GM19455 (cell line): ENCODE data around the gene COLEC11.
A peak's percentile ranks its signal among the peaks of the same experiment; 100 is the strongest.

Experiments
- ATAC-seq: cut with Tn5 transposase; IDR thresholded peaks from one replicate; pipeline ENCODE4 v1.9.1; 2021; ENCODE audit not compliant: unreplicated experiment

COLEC11 gene

DNA sequence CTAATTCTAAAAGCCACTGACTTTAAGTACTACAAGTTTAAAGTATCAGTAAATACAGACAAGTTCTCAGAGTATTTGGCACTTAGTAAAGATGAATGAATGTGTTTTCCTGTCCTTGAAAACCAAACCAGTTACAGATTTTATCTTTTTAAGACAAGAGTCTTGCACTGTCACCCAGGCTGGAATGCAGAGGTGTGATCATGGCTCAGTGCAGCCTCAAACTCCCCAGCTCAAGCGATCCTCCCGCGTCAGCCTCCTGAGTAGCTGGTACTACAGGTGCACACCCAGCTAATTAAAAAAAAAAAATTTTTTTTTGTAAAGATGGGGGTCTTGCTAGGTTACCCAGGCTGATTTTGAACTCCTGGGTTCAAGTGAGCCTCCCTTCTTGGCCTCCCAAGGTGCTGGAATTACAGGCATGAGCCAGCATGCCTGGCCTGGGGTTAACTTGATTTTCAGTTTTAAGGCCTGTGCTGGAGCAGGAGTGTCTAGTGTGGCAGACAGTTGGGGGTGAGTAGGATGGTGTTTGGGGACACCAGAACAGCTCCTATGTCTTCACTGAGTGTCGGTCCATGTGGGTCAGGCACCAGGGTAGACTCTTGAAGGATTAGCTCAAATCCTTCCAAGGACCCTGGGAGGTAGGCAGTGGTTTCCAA lies 10.2 kb upstream of the COLEC11 start:
- no peak for ATAC-seq

DNA sequence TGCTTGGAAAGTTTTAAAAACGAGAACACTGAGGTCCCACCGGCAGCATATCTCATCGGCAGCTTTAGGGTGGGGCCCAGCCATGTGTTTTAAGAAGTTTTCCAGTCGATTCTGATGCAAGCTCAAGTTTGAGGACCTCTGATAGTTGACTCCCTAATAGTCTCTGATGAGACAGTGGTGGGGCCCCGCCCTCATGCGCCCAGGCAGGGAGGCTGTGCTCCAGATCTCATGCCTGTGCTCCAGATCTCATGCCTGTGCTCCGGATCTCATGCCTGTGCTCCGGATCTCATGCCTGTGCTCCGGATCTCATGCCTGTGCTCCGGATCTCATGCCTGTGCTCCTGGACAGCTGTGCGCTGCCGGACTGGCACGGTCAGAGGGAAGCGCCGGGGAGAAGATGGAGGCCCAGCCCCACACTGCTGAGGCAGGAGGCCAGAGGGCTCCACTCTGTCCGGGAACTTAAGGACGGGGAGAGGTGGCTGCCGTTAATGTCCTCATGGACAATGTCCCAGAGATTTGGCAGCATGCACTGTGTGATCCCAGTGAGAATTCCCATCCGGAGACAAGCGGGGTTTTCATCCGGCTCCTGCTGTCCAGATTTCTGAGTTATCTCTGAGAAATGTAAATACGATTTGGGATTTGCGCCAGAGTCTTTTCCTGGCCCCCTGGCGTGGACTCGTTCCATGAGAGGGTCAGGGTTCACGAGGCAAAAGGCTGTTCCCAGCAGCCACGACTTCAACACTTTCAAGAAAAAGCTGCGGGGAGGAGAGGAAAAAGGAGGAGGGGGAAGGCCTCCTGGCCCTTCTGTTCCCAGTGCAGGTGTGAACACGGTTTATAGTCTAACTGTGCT lies 9.4 kb upstream of the COLEC11 start:
- ATAC-seq, result no peak

DNA sequence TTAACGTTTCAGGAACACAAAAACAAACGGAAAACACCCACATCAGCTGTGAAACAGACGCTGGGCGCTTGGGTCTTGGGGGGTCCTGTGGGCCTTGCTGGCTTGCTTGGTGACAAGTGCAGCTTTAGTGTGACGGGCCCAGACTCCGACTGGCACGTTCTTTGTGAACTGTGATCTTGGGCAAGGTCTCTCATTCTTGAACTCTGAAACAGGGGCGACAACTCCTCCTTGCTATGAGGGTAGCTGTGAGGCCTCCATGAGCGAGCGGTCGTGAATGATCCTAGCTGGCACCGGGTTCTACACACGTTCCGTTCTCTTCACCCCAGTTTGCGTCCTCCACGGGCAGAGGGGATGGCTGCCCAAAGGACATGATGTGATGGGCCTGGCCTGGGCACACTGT lies 8.7 kb upstream of the COLEC11 start:
- ATAC-seq, result no peak

DNA sequence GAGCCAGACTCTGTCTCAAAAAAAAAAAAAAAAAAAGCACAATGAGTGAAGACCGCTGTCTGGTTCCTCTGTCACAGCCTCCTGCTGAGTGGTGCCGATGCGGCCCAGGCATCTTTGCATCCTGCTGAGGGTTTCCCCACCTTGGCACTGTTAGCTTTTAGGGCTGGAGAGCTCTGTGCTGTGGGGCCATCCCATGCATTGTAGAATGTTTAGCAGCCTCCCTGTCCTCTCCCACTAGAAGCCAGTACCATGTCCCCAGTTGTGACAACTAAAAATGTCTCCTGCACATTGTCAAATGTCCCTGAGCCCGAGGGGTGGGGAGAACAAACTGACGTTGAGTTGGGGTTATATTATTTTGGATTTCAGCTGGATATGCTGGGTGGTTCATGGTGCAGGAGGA lies 7.9 kb upstream of the COLEC11 start:
- no peak for ATAC-seq

DNA sequence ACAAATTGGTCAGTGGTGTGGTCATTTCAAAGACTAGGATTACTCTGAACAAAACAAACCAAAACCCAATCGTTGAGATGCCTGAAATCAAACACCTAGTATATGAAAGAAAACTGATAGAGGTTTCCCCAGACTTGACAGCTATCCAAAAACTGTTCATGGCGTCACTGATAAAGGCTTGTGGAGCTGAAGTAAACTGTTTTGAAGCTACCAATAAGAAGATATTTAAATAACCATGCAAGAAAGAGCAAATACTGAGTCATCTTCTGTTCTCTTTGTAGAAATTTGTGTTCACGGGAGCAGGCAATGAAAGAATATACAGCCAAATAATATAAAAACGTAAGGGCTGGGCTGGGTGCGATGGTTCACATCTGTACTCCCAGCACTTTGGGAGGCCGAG lies 7.5 kb upstream of the COLEC11 start:
- no peak for ATAC-seq

DNA sequence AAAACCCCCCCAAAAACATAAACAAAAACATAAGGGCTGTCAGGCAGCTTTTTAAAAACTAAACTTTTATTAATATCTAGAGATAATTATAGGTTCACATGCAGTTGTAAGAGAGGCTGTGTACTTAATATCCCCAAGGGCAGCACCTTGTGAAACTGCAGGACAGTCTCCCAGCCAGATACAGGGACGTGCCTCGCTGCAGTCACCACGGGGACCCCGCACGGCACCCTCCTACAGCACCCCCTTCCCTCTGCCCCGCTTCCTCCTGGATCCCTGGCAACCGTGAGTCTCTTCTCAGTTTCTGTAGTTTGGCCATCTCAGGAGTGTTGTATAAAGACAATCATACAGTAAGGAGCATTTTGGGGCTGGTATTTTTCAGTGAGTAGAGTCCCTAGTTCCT lies 6.8 kb upstream of the COLEC11 start:
- no peak for ATAC-seq

DNA sequence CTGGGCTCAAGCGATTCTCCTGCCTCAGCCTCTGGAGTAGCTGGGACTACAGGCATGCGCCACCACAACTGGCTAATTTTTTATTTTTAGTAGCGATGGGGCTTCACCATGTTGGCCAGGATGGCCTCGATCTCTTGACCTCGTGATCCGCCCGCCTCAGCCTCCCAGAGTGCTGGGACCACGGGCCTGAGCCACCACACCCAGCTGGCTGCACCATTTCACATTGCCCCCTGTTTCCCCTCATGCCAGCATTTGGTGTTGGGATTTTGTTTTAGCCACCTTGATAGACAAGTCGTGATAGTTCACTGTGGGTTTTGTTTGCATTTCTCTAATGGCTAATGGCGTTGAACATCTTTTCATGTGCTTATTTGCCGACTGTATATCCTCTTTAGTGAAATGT lies 5.8 kb upstream of the COLEC11 start:
- ATAC-seq, result no peak

DNA sequence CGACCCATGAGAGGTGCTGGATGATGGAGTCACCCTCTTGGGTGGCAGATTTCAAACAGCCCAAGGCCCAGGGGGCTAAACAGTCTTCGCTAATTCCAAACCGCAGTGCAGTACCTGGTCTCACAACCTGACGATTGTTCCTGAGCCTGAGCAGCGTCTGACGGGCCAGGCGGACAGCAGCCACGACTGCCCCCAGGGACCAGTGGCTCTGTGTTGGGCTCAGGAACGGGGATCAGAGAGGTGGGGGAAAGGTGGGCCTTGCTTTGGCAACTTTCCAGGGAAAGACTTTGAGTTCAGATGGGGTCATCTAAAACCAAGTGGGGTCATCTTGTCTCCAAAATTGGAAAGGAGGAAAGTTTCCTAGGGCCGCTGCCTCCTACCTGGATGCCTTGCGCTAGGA lies 492 bp downstream of the COLEC11 start:
- ATAC-seq, result no peak

DNA sequence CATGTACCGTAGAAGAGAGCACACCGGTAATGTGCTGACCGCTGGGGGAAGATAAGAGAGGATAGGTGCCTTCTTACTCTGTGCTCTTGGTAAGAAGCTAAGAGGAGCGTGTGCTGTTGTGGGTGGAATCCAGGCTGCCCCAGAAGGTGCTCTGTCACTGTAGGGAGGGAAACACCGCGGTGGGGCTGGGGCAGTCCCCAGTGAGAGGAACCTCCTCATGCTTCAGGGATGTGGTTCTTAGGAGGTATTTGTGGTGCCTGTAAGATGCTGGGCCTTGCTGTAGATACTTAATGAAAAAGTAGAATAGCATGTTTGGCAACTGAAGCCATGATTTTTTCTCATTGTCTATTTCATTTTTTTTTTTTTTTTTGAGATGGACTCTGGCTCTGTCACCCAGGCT lies 1.1 kb downstream of the COLEC11 start:
- ATAC-seq, result peak; percentile 47

DNA sequence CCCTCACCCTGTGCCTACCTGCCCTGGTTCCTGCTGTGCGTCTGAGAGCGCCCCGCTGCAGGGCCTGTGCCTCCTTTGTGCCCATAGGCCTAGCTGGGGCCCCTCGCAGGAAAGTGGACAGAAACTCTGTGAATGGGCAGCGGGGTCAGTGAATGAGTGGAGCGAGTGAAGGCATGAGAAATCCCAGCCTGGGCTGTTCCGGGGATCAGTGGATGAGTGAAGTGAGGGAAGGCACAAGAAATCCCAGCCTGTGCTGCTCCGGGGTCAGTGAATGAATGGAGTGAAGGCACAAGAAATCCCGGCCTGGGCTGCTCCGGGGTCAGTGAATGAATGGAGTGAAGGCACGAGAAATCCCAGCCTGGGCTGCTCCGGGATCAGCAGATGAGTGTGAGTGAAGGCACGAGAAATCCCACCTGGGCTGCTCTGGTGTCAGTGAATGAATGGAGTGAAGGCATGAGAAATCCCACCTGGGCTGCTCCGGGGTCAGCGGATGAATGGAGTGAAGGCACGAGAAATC lies 2.0 kb downstream of the COLEC11 start:
- no peak for ATAC-seq

DNA sequence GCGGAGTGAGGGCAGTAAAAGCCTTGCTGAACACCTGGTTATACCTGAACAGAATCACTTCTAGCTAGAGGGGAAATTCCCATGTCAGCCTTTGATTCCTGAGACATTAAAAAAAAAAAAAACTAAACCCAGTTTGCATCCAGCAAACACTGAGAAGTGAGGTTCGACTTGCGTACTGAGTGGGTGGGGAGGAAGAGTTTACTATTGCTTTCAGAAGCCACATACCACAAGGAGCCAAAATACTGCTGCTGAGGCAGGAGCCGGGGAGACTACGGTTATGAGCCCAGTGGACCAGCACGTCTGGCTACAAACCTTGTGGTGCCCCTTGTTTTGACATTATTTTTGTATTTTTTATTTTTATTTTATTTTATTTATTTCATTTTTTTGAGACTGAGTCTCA lies 2.7 kb downstream of the COLEC11 start:
- ATAC-seq, result peak; percentile 51

DNA sequence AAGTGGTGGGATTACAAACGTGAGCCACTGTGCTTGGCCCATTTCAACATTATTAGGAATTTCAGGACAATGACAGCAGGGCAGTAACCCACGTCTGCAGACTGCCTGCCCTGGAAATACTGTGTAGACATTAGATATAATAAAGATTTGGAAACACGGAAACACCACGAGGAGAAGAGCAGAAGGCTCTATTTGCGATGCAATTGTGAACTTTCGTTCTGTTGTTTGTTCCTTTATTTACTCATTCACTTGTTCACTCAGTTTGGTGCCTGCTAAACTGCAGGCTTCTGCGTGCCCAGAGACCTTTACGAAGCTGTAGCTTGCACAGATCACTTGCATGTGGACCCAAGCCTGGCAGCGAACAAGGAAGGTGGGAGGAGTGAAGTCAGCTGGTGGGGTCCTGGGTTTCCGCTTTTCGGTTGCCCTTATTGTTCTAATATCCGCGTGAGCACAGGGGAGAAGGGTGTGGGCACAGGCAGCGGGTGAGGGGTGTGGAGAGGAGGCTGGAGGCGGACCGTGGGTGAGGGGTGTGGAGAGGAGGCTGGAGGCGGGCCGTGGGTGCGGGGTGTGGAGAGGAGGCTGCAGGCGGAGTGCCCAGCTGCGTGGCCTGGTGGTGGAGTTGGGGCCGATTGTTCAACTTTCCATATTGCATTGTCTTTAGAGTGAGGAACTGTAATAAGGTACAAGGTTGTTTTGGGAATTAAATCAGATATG lies 3.4 kb downstream of the COLEC11 start:
- ATAC-seq, result no peak

DNA sequence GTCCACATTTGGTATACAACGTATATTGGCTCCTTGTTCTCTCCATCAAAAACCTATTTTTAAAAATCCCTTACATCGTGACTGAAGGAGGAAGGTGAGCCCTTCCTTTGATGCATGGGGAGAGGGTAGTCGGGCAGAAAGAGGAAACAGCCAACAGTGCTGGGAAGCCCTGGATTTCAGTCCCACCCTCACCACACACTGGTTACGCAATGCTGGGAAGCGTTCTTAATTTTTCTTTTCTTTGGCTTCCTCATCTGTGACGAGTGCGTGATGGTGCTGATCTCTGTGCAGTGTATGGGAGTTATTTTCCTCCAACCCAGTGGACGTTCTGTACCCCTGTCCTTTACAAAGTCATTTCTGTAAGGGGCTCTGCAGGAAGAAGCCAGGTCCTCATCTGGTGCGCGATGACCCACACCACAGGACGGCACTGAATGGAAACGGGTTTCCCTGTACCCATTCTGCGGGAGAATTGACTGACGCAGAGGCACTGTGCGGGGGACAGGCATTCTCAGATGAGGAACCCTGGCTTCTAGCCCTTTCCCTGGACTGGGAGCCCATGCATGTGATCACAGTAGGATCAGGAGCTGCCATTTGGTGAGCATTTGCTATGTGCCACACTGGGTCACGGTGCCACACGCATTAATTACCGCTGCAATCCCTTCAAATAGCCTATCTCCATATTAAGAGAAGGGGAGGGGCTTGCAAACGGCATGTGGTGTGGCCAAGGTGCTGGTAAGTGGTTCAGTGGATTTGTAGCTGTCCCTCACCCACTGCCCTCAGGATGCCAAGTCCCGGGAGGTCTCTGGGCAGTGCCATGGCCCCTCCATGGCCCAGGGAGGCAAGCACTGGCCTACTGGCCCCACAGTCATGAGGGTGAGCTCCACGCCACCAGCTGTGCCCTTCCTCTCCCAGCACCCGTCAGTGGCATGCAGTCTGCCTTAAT lies 4.3 kb downstream of the COLEC11 start:
- no peak for ATAC-seq

DNA sequence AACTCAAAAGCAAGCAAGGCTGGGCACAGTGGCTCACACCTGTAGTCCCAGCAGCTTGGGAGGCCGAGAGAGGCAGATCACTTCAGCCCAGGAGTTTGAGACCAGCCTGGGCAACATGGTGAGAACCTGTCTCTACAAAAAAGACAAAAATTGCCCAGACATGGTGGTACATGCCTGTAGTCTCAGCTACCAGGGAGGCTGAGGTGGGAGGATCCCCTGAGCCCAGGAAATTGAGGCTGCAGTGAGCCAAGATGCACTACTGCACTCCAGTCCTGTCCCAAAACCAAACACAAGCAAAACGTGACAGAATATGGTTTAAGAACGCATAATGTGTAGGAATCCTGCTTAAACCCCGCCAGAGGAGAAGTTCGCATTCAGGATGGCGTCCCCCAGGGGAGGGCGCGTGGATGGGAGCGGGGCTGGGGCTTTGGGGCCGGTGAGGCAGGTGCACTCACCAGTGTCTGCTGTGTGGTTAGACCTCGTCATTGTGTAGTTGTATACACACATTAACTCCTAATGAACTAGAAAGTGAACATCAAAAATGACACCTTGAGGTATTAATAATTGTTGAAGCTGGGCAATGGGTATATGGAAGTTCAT lies 5.4 kb downstream of the COLEC11 start:
- ATAC-seq, result no peak

DNA sequence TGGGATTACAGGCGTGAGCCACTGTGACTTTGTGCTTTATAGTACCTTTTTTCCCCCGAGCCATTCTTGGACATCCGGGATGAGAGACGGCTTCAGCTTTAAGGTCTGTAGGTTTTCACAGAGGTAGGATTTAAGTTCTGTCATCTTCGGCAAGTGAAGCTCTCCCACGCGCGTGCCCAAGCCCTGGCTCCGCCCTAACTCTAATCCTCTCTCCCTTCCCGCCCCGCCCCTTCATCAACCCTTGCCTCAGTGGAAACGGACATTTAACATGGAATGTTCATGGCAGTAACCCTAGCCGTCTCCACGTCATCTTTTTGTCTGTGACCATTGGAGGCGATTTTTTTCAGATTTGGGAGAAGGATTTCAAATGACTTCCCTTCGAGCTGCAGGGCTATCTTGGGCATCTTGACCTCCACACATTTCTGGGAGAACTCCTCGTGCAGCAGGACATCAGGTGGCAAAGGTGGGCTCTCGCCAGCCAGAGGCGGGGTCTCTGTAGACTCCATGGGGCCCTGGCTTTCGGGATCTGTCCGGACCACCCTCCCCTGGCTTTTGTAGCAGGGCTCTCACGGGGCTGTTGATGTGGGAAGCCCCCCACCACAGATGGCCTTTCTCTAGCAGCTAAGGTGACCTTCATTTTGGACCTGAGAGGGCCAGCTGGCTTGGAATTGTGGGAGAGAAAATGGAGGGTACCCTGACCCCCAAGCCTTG lies 6.8 kb downstream of the COLEC11 start:
- no peak for ATAC-seq

DNA sequence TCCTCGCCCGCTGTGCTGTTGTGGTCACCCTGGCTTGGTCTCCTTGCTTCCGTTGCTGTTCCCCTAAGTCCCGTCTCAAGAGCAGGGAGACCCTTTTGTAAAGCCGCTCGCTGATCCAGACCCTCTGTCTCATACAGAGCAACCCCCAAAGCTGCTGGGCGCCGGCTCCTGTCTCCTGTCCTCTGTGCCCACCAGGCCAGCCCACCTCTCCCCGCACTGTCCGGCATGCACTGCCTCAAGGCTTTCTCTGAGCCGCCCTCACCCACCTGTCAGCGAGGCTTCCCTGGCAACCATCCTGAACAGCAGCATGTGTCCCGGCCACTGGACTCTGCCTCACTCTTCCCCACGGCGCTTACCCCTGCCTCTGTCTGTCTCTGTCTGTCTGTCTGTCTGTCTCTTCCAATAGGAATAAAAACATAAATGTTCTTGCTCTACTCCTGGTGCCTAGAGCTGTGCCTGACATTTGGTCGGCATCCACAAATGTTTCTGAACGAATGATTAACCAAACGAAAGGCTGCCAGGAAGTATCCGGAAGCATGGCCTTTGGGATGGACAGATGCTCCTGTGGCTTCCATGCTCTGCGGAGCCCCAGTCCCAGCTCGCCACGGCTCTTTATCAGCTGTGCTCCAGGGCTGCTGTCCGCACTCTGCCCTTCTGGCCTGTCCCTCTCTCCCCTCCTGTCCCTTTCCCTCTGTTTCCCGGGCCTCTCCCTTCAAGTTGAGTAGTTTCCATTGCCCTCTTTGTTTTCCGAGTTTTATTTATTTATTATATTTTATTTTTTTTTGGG lies 7.8 kb downstream of the COLEC11 start:
- ATAC-seq, result no peak

DNA sequence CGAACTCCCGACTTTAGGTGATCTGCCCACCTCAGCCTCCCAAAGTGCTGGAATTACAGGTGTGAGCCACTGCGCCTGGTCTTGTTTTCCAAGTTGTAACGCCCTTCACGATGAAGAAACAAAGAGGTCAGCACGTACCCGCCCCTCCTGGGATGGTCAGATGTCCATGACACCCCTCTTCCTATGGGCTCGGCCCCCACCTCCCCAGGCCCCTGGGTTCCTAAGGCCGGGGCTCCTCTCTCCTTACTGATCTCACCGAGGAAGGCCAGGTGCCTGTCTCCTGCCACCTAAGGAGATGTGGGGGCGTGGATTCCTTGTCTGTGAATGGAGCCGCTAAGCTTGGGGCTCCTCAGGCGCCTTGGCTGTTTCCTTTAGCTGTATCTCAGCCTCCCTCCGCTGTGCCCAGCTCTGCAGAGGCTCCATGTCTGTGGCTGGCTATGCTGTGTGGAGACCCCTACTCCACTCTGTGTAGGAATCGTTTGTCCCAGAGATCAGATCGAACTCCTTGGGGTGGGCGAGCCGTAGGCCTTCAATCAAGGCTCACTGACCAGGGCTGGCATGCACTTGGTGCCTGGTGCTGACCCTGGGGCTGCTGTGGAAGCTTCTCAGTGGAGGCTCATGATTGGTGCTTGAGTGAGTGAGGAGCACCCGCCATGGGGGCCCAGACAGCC lies 8.8 kb downstream of the COLEC11 start:
- ATAC-seq, result no peak

DNA sequence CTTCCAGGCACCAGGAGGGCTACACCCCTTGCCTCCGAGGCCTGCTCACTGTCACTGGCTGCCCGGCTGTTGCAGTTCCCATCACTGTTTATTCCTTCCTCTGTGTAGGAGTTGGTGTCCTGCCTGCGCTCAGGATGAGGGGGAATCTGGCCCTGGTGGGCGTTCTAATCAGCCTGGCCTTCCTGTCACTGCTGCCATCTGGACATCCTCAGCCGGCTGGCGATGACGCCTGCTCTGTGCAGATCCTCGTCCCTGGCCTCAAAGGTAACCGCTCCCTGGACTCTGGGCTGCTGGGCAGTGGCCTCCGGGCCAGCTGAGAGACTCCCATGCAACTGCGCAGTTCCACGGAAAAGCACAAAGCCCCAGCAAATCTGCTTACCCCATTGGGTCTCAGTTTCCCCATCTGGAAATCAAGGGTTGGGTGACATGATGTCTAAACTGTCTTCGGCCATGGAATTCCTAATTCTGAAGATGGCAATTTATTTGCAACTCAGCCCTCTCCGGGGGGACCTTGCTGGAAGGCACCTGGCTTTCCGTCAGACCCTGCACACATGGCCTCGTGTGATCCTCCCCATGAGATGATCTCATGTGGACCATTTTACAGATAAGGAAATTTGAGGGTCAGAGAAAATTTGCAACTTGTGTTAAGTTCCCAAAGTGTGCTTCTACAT lies 9.4 kb downstream of the COLEC11 start:
- ATAC-seq, result no peak
